ENCODE results near the gene MICALL1. TPM values are rescaled to one million over a fixed set of nuclear protein-coding genes. Genes with fewer than 3 reads are reported as not detected.
A peak's percentile ranks its signal among the peaks of the same experiment; 100 is the strongest.

The MICALL1 gene, protein sequence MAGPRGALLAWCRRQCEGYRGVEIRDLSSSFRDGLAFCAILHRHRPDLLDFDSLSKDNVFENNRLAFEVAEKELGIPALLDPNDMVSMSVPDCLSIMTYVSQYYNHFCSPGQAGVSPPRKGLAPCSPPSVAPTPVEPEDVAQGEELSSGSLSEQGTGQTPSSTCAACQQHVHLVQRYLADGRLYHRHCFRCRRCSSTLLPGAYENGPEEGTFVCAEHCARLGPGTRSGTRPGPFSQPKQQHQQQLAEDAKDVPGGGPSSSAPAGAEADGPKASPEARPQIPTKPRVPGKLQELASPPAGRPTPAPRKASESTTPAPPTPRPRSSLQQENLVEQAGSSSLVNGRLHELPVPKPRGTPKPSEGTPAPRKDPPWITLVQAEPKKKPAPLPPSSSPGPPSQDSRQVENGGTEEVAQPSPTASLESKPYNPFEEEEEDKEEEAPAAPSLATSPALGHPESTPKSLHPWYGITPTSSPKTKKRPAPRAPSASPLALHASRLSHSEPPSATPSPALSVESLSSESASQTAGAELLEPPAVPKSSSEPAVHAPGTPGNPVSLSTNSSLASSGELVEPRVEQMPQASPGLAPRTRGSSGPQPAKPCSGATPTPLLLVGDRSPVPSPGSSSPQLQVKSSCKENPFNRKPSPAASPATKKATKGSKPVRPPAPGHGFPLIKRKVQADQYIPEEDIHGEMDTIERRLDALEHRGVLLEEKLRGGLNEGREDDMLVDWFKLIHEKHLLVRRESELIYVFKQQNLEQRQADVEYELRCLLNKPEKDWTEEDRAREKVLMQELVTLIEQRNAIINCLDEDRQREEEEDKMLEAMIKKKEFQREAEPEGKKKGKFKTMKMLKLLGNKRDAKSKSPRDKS
- 8.4 and 12.8 TPM in 2 replicates for total RNA-seq (2014; rRNA removed; shearing (Covaris generic))

DNA sequence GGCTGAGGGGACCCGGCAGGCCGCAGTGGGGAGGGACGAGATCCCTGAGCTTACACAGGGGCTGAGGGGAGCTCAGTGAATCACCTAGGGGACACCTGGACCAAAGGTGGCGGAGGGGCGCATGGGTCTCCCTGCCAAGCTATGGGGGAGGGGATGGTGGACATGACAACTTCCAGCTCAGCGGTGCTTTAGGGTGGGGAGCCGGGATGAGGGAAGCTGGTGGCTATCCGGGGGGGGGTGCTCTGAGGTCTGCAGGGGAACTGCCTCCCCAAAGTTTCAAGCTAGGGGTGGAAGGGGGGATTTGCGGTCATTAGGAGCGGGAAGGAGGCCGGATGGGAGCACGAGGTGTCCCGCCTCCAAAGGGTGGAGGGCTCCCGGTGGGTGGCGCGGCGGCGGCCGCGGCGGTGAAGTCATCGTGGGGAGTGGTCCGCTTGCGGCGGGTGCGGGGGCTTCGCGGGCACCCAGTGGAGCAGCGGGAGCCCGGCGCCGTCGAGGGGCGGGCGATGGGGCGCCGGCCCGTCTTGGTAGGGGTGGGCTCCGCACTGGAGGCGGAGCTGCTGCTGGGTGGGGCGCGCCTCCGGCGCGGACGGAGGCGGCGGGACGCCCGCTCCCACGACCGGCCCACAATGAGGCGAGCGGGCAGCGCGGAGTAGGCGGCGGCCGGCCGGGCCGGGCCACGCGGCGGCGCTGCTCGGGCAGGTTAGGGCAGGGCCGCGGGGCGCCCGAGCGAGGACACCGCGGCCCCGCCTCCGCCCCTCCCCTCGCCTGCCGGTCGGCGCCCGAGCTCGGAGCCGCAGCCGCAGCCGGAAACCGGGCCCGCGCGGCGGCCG, at the start of gene MICALL1:
TSS of gene MICALL1 (plus strand) at position 764 of the 830 bp plus-strand sequence. CDS start 126 bp downstream, outside the sequence.
- DNase-seq (ENCODE audit: low read depth) = peak; percentile 78

DNA sequence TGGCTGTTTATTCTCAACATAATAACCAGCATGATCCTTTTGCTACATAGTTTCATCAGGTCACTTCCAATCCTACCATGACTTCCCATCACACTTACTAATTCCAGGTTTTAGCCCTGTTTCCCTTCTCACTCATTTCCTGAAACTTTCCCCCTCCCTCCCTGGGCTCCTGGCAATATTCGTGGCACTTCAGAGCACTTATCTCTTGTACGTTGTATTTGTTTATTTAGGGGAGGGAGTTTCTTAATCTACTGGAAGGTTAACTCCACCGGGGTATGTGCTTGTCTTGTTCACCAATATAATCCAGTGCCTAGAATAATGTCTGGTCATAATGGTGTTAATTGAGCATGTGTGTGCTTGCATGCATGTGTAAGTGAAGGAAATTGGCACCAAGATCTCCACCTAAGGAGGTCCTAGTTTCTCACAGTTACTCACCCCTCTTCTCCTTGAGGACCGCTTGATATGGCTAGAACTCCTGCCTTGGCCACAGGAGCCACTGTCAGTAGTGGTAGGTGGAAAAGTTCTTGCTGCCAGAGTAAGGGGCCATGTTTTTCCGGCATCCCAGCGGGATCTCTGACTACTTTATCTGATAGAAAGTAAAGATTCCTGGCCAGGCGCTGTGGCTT, 45.2 kb upstream of the MICALL1 start:
- DNase-seq (ENCODE audit: low read depth) = no peak

DNA sequence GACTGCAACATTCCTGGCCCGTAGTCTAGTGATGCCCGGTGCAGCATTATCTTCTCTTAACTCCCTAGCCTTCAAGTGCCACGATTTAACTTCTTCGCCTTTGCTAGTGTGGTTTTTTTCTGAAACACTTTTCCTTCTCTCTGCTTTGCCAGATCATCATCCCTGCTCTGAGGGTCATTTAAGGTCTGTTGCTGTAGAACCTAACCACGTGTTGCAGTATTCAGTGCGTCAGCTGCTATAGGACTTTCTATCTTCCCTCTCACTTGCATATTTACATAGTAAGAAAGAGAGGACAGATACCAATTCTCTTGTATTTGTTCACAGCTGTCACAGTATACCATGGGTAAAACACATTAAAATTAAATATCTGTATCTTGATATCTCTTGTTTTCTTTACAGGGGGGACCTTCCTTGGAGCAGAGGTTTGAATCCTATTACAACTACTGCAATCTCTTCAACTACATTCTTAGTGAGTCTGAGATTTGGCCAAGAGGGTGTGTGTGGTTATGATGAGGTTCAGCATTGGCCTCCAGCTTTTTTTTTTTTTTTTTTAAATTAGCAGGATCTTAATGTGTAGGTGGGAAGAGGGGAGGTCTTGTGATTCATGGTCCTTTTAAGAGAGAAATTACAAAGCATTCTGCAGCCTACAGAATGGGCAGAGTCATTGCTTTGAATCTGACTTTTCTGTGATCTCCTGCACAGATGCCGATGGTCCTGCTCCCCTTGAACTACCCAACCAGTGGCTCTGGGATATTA, 43.3 kb upstream of the MICALL1 start:
- no peak for DNase-seq (ENCODE audit: low read depth)

DNA sequence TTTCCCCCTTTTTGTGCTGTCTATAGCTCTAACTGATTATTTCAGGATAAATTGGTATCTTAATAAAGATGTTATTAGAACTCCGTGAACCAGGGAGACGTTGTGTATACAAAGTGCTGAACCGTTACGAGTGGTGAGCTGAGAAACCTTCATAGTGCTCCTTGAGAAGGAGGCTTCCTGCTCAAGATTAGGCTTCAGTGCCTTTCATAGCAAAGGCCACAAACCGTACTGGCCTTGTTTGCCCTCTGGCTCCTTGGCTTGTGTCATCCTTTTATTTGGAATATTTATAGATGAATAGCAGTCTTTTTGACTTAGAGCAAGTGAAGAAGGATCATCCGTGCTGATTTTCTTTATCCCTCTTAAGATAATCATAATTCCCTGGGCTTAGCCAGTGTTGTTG, 40.6 kb upstream of the MICALL1 start:
- no peak for DNase-seq (ENCODE audit: low read depth)

DNA sequence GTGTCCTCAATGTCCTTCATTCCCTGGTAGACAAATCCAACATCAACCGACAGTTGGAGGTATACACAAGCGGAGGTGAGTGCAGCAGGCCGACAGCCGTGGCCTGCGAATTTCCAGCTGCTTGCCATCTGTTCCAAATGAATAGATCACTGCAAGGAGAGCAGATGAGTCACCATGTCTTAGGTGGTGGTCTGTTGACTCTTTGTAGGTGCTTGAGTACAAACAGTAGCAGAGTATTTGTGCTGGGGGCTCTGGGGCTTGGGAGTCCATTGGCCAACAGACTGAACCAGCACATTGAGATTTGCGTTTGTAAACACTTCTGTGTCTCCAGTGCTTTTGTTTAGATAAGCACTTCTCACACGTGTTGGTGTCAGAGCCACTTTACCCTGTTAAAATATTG, 35.8 kb upstream of the MICALL1 start:
- DNase-seq (ENCODE audit: low read depth) = peak; percentile 37

DNA sequence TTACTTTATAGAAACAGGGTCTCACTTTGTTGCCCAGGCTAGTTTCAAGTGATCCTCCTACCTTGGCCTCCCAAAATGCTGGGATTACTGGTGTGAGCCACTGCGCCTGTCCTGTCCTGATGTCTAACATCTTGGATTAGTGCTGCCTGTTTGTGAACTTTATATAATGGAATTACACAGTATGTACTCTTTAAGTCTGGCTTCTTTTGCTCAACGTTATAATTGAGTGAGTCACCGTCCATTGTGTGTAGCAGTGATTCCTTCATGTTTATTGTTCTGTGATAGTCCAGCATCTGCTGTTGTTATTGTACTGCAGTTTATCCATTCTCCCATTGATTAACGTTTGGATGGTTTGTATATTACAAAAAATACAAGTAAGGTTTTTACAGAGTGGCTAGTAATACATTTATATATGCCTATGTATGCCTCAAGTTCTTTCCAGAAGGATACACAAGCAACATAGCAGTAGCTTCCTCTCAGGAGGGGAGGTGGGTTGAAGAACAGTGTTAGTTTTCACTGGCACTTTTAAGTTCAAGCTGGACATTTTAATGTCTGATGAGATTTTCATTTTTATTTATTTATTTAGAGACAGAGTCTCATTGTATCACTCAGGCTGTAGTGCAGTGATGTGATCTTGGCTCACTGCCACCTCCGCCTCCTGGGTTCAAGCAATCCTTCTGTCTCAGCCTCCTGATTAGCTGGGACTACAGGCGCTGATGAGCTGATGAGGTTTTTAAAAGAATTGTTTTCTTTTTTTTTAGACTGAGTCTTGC, 25.2 kb upstream of the MICALL1 start:
- no peak for DNase-seq (ENCODE audit: low read depth)

DNA sequence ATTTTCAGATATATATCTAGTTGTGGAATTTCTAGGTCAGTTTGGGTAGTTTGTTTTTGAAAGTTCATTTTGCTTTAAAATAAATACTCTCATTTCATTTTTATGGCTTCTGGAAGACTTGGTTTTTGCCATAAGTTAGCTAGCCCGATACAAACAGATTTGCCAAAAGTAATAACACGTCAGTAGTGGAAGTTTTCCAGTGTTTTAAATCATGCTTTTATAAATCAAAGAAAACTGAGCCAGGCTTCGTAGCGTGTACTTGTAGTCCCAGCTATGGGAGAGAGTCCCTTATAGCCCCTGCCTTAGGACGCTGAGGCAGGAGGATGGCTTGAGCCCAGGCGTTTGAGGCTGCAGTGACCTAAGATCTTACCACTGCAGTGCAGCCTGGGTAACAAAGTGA, 21.7 kb upstream of the MICALL1 start:
- DNase-seq (ENCODE audit: low read depth) = no peak

DNA sequence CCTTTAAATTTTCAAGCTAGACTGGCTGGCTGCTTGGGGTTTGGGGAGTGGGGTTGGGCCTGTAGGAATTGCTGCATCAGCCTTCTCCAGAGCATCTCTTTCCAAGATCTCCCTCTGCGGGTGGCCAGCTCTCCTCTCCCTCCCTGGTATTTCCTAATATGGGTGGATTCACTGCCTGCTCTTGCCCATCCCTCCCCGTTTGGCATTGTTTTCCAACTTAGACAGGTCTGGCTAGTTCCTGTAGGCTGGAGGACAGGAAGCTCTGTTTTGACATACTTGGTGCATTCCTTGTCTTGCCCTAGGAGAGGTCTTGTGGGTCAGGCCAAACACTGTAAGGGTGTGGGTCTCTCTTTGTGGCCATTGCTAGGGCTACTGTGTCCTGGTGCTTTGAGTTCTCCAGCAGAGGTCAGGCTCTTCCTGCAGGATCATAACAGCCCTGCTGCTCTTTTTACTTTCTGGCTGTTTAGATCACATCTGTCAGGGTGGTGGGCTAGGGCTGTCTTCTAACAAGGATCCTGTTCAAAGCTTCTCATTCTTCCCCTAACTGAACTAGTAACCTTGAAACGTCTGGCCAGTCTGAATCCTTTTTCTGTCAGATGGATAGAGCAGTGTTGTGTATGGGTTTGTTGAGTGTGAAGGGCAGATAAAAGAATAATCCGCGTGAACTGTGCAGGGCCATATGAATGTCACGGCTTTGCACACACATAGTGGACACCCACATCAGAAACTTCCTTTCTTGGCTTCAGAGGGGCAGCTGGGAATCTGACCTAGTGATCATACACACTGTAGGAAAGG, 18.3 kb upstream of the MICALL1 start:
- DNase-seq (ENCODE audit: low read depth) = peak; percentile 32

DNA sequence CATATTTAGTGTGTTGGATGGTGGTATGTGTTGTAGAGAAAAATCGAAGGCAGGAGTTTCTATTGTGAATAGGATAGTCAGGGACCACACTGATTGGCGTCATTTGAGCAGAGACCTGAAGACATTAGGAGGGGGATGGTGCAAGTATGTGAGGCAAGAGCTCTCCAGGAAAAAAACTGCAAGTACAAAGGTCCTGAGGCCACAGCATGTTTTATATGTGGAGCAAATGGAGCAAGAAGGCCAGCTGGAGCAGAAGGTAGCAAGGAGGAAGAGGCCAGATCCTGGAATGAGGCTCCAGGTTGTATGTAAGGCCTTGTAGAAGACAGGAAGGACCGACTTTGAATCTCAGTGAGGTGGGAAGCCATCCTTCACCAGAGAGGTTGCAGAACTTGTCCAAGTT, 14.2 kb upstream of the MICALL1 start:
- DNase-seq (ENCODE audit: low read depth) = no peak

DNA sequence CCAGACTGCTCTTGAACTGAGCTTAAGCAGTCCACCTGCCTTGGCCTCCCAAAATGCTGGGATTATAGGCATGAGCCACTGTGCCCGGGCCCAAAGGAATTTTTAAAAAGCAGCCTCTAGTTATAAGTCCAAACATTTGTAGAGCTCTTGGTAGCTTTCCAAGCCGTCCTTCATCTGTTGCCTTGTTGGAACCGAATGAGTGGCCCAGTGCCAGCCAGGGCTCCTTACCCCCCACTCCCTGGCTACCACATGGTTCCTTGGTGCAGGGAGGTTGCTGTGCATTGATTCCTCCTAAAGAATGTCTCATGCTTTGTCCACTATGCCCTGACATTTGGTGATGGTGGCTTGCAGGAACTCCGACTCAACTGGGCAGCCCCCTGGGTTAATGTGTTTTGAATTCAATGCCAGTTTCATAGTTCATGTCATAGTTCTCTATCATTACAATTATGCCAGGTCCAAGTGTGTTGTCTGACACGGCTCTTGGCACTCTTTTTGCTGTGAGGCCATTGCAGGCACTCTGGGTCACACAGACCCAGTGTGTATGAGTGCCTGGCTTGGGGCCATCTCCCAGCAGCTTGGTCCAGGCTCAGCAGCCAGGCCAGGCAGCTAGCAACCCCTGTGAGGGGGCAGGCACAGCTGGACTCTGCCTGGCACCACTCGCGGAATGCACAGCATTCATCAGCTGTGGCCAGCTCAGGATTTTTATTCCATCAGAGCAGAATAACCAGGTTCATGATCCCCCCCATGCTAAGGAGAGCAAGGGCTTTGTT, 13.3 kb upstream of the MICALL1 start:
- no peak for DNase-seq (ENCODE audit: low read depth)

DNA sequence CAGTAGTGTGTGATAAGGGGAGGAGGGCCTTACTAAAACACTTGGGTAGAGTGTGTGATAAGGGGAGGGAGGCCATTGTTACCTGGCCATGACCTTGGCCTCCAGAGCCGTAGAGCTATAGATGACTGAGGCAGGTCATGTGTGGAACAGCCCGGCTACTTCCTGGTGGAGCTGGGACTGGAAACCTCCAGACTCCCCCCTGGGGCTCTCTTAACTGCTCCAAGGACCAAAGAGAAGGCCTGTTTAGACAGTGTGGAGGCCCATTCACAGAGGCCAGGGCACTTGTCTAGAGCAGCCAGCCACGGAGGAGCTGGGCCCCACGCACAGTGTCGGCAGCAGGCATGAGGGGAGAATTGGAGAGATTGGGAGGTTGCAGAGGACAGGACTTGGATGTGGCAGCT, 12.5 kb upstream of the MICALL1 start:
- DNase-seq (ENCODE audit: low read depth) = no peak

DNA sequence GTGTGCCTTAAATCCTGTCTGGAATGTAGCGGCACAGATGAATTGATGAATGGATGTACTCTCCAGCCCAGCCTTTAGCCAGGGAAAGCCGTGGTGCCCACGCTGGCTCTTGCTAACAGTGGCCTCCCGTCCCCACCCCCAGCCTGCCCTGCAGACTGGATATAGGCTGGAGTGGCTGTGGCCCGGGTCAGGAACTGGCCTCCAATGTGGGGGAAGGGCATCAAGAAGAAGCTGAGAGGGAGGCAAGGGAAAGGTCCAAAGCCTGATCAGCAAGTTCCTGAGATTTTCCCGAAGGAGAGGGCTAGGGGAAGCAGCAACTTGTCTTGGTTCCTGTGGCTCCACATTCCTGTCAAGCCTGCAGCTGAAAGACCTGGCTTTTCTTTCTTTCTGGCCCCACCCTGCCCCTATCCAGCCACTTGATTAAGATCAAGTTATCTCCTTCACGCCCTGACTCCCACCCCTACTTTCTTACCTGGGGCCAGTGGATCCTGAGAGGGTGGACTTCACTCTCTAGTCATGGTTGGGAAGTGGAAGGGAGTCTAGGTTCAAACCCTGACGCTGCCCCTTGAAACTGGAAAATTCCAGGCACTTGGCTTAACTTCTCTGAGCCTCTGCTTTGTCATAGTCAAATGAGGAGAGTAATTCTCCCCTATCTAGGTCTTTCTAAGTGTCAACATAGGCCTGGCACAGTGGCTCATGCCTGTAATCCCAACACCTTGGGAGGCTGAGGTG, 11.0 kb upstream of the MICALL1 start:
- no peak for DNase-seq (ENCODE audit: low read depth)

DNA sequence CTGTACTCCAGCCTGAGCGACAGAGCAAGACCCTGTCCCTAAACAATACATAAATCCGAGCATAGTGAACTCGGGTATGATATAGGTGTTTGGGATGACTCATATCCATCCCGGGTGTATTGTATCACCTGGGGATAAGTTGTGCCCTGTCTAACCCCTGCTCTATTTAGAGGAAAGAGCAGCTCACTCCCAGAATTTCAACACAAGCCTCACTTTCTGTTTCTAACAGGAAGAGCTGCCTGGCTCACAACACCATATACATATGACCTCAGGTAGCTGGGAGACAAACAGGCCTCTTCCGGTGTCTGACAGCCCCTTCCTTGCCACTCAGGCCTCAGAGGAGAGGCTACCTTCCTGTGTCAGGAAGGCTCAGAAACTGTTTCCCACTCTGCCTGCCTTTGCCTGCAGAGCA, 9.9 kb upstream of the MICALL1 start:
- no peak for DNase-seq (ENCODE audit: low read depth)

DNA sequence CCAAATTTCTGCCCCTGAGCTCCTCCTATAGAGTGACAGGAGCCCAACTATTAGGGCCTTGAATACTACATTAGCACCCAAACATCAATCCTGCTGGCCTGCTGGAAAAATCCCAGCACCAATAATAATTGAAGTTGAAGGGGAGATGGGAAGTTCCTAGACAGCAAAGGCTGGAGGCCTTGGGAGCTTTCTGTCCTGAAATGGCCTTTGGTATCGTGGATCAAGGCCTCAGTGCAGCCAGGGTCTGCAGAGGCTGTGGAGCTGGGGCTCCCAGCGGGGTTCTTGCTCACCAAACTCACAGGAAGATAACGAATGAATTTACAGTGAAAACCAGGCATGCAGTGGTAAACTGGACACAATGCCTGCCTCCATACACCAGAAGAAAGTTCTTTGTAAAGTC, 9.2 kb upstream of the MICALL1 start:
- DNase-seq (ENCODE audit: low read depth) = no peak

DNA sequence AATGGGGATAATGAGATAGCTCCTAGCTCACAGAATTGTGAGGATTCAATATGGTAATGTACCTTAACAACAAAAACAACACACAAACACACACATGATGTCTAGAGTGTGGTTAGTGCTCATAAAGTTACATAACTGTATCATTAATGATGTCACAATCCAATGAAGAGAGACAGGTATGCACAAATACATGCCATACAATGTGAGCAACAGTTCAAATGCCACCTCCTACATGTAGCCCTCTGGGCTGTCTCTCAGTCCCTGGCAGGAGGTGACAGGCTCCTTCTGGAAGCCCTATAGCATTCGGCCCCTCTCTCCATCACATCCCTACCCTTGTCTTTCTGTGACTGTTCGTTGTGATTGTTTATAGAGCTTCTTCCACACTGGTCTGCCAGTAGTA, 8.3 kb upstream of the MICALL1 start:
- DNase-seq (ENCODE audit: low read depth) = no peak

DNA sequence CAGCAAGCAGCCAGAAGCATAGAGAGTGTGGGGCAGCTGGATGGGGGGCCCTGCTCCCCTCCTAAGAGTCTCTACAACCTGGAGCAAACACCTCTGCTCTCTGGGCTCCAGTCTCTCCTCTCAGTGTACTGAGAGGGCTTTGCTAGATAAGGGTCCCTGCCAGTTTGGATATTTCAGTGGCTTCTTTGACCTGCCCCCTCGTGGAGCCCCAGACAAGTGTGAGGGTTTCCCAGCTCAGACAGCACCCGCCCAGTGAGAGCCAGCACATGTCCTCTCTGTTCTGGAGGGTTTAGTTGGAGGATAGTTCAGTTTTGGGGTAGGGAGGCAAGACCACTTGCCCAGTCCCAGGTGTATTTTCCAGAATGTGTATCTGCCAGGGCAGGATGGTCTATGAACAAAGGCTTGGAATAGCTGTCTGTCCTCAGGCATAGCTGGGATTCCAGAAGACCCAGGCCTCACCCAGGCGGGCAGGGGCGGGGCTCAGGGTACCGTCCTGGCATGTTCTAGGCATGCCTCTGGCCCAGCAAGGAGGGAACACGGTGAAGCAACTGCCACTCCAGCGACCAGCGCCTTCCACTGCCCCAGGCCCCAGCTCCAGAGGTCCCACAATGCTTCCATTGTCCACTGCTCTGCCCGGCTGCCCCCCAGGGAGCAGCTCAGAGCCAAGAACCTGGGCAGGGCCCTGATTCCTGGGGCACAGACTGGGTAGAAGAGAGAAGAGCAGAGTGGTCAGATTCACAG, 7.5 kb upstream of the MICALL1 start:
- peak; percentile 65 for DNase-seq (ENCODE audit: low read depth)

All from RPMI7951 (cell line).